HL-60 (cell line): Measurements from ENCODE around the gene HS3ST2.

ENCODE experiments used
- DNase-seq, 2 experiments: peaks; one replicate each; pipeline ENCODE4 v3.0.0-alpha.2; 2010 to 2020; ENCODE audit warnings: low read depth in 1 of 2, low spot score in 1 of 2
- H3K27ac ChIP-seq: fragments of 250-450 bp; sonication (Bioruptor Pico); replicated peaks from 2 replicates; pipeline ENCODE4 v1.5.1; 2020; ENCODE audit warnings: mild to moderate bottlenecking, moderate library complexity
- H3K27me3 ChIP-seq: fragments of 250-450 bp; sonication (Bioruptor Pico); 2 replicates; pipeline ENCODE4 v1.5.1; 2021; ENCODE audit warnings: mild to moderate bottlenecking, moderate library complexity; ENCODE audit not compliant: insufficient read depth, poor library complexity, severe bottlenecking
- H3K4me3 ChIP-seq: replicated peaks from 2 replicates; pipeline ENCODE4 v1.5.1; 2011; ENCODE audit warnings: mild to moderate bottlenecking, control low read depth, low read length; ENCODE audit not compliant: insufficient read depth
- GABPA ChIP-seq: IDR thresholded peaks from 2 replicates; pipeline ENCODE4 v1.6.1; 2012; ENCODE audit warnings: low read depth
- POLR2AphosphoS5 ChIP-seq: IDR thresholded peaks from 2 replicates; pipeline ENCODE4 v1.6.1; 2012; ENCODE audit warnings: low read depth
- SPI1 ChIP-seq: IDR thresholded peaks from 2 replicates; pipeline ENCODE4 v1.6.1; 2012; ENCODE audit warnings: low read depth, mild to moderate bottlenecking, borderline replicate concordance
- TF ChIP-seq, protein P1 (sequence below): IDR thresholded peaks from 2 replicates; pipeline ENCODE4 v1.6.1; 2012; ENCODE audit warnings: low read depth; ENCODE audit not compliant: insufficient replicate concordance
- TF ChIP-seq, protein P2 (sequence below): IDR thresholded peaks from one replicate; pipeline ENCODE4 v1.5.1; 2011; ENCODE audit warnings: low read length, control low read depth, inconsistent platforms; ENCODE audit not compliant: insufficient read depth

HS3ST2 gene

DNA sequence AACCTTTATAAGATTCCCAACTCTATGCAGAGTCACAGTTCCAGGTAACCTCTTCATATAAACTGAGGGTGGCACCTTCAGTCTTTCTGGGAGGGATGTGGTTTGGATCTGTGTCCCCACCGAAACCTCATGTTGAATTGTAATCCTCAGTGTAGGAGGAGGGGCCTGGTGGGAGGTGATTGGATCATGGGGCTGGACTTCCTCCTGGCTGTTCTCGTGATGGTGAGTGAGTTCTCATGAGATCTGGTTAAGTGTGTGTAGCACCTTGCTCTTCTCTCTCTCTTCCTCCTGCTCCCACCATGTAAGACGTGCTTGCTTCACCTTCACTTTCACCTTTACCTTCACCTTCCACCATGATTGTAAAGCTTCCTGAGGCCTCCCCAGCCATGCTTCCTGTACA is 30.5 kb downstream of the HS3ST2 start:
- Histone ChIP-seq H3K4me3 (no peak overlapping the region), H3K27ac (no peak overlapping the region), H3K27me3 (peaks cover 6% of the 10 kb centered on the region)
- no peak for DNase-seq
- no peak for TF ChIP-seq GABPA
- TF ChIP-seq, protein P1, sequence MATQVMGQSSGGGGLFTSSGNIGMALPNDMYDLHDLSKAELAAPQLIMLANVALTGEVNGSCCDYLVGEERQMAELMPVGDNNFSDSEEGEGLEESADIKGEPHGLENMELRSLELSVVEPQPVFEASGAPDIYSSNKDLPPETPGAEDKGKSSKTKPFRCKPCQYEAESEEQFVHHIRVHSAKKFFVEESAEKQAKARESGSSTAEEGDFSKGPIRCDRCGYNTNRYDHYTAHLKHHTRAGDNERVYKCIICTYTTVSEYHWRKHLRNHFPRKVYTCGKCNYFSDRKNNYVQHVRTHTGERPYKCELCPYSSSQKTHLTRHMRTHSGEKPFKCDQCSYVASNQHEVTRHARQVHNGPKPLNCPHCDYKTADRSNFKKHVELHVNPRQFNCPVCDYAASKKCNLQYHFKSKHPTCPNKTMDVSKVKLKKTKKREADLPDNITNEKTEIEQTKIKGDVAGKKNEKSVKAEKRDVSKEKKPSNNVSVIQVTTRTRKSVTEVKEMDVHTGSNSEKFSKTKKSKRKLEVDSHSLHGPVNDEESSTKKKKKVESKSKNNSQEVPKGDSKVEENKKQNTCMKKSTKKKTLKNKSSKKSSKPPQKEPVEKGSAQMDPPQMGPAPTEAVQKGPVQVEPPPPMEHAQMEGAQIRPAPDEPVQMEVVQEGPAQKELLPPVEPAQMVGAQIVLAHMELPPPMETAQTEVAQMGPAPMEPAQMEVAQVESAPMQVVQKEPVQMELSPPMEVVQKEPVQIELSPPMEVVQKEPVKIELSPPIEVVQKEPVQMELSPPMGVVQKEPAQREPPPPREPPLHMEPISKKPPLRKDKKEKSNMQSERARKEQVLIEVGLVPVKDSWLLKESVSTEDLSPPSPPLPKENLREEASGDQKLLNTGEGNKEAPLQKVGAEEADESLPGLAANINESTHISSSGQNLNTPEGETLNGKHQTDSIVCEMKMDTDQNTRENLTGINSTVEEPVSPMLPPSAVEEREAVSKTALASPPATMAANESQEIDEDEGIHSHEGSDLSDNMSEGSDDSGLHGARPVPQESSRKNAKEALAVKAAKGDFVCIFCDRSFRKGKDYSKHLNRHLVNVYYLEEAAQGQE, result no peak
- TF ChIP-seq, protein P2, sequence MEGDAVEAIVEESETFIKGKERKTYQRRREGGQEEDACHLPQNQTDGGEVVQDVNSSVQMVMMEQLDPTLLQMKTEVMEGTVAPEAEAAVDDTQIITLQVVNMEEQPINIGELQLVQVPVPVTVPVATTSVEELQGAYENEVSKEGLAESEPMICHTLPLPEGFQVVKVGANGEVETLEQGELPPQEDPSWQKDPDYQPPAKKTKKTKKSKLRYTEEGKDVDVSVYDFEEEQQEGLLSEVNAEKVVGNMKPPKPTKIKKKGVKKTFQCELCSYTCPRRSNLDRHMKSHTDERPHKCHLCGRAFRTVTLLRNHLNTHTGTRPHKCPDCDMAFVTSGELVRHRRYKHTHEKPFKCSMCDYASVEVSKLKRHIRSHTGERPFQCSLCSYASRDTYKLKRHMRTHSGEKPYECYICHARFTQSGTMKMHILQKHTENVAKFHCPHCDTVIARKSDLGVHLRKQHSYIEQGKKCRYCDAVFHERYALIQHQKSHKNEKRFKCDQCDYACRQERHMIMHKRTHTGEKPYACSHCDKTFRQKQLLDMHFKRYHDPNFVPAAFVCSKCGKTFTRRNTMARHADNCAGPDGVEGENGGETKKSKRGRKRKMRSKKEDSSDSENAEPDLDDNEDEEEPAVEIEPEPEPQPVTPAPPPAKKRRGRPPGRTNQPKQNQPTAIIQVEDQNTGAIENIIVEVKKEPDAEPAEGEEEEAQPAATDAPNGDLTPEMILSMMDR, result no peak
- no peak for TF ChIP-seq SPI1
- no peak for TF ChIP-seq POLR2AphosphoS5

DNA sequence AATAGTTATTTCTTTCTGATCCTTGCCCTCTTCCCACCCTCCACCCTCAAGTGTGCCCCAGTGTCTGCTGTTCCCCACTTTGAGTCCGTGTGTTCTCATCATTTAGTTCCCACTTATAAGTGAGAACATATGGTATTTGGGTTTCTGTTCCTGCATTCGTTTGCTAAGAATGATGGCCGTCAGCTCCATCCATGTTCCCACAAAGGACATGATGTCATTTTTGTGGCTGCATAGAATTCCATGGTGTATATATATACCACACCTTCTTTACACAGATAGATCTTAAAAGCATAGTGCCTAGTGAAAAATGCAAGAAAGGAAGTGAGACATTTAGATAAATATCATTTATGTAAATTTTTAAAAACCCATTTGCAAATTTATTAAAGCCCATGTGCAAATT is 33.1 kb downstream of the HS3ST2 start:
- no peak overlapping the region for H3K4me3 ChIP-seq
- H3K27me3 ChIP-seq, result peaks cover 3% of the 10 kb centered on the region
- DNase-seq, result no peak
- TF ChIP-seq POLR2AphosphoS5 (no peak), GABPA (no peak)
- TF ChIP-seq, protein P2, result no peak
- no peak overlapping the region for H3K27ac ChIP-seq

DNA sequence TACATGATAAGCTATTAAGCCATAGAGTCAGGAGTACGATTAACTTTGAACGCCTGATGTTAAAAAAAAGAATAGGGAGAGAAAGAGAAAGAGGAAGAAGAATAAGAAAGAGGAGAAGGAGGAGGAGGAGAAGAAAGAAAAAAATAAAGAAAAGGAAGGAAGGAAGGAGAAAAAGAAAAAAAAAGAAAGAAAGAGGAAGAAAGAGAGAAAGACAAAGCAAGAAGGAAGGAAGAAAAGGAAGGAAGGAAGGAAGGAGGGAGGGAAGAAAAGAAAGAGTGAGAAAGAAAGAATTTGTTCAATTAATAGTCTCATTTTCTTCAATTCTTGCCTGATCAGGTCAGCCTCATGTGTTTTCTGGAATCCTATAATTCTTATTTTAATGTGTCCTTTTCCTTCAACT is 33.7 kb downstream of the HS3ST2 start:
- Histone ChIP-seq H3K4me3 (no peak overlapping the region), H3K27me3 (peaks cover under 1% of the 10 kb centered on the region), H3K27ac (no peak overlapping the region)
- TF ChIP-seq, protein P1, result no peak
- TF ChIP-seq POLR2AphosphoS5, result no peak
- no peak for TF ChIP-seq GABPA
- TF ChIP-seq, protein P2, result no peak
- no peak for TF ChIP-seq SPI1
- no peak for DNase-seq

DNA sequence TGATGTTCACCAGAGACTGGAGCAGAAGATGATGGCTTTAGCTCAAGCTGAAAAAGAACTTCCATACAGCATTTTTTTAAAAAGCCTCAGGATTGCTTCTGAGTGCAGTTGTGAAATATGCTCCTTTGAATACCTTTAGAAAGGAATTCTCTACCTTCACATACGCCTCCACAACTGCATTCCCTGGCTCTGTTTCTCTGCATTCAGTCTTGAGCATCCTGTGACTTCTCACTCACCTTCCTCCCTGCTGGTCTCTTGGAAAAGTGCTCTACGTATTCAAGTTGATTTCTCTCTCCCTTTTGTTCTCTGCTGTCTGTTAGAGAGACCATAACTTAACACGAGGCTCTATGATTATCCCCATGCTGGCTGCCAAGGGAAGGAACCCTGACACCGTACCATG is 34.5 kb downstream of the HS3ST2 start:
- DNase-seq, result no peak
- no peak overlapping the region for H3K4me3 ChIP-seq
- TF ChIP-seq GABPA (no peak), SPI1 (no peak), POLR2AphosphoS5 (no peak)
- TF ChIP-seq, protein P1, result no peak
- TF ChIP-seq, protein P2, result no peak

More for the DNA sequence above, 34.5 kb downstream of the HS3ST2 start:
- no peaks in the 10 kb centered on the region for H3K27me3 ChIP-seq
- H3K27ac ChIP-seq, result no peak overlapping the region
